Liver (tissue), 9 donors: Measurements from ENCODE around the gene OTOGL. TPM values are rescaled to one million over a fixed set of nuclear protein-coding genes. Genes with fewer than 3 reads are reported as not detected.

ENCODE experiments used
- DNase-seq: peaks from one replicate; pipeline ENCODE4 v3.0.0-alpha.2; 2017; ENCODE audit warnings: low spot score
- H3K27ac ChIP-seq, 2 donors: one replicate each; pipeline ENCODE4 v1.7.0; 2013; ENCODE audit warnings: inconsistent platforms in 2 of 2, low read length in 2 of 2, control low read depth in 1 of 2, low read depth in 1 of 2, mild to moderate bottlenecking in 1 of 2
- H3K27me3 ChIP-seq, 4 donors: one replicate each; pipeline versions ENCODE4 v1.6.1 to v1.7.0; 2013; ENCODE audit warnings: low read length in 3 of 4, inconsistent platforms in 1 of 4, mild to moderate bottlenecking in 1 of 4, moderate library complexity in 1 of 4; ENCODE audit not compliant: control insufficient read depth in 4 of 4, insufficient read depth in 4 of 4
- H3K36me3 ChIP-seq, 4 donors: one replicate each; pipeline versions ENCODE4 v1.6.1 to v1.7.0; 2013; ENCODE audit warnings: low read length in 3 of 4, mild to moderate bottlenecking in 3 of 4, low read depth in 1 of 4, moderate library complexity in 1 of 4; ENCODE audit not compliant: control insufficient read depth in 4 of 4, insufficient read depth in 3 of 4
- H3K4me1 ChIP-seq, 4 donors: one replicate each; pipeline versions ENCODE4 v1.6.1 to v1.7.0; 2013; ENCODE audit warnings: low read length in 3 of 4, mild to moderate bottlenecking in 3 of 4, moderate library complexity in 1 of 4; ENCODE audit not compliant: control insufficient read depth in 4 of 4, insufficient read depth in 4 of 4
- H3K4me3 ChIP-seq, 3 donors: one replicate each; pipeline versions ENCODE4 v1.6.1 to v1.7.0; 2013; ENCODE audit warnings: low read length in 3 of 3, control low read depth in 1 of 3, low read depth in 1 of 3, mild to moderate bottlenecking in 1 of 3
- H3K9ac ChIP-seq, 2 donors: one replicate each; pipeline ENCODE4 v1.7.0; 2013; ENCODE audit warnings: low read length in 2 of 2, mild to moderate bottlenecking in 2 of 2, moderate library complexity in 2 of 2, control low read depth in 1 of 2, low read depth in 1 of 2
- H3K9me3 ChIP-seq, 4 donors: one replicate each; pipeline versions ENCODE4 v1.6.1 to v1.7.0; 2013; ENCODE audit warnings: low read length in 3 of 4; ENCODE audit not compliant: control insufficient read depth in 4 of 4
- EGR1 ChIP-seq, 2 donors: IDR thresholded peaks; 2 replicates each; pipeline ENCODE4 v1.6.1; 2016 to 2018; ENCODE audit warnings: antibody characterized with exemption in 2 of 2, low read depth in 2 of 2
- FOXA2 ChIP-seq: IDR thresholded peaks from 2 replicates; pipeline ENCODE4 v1.6.1; 2016; ENCODE audit warnings: antibody characterized with exemption
- GABPA ChIP-seq, 2 donors: IDR thresholded peaks in 1 of 2; conservative IDR thresholded peaks in 1 of 2; 2 replicates each; pipeline ENCODE4 v1.6.1; 2016; ENCODE audit warnings: antibody characterized with exemption in 2 of 2, mild to moderate bottlenecking in 1 of 2, moderate library complexity in 1 of 2
- HNF4A ChIP-seq, 2 donors: conservative IDR thresholded peaks; 2 replicates each; pipeline ENCODE4 v1.6.1; 2016; ENCODE audit warnings: antibody characterized with exemption in 2 of 2, mild to moderate bottlenecking in 2 of 2
- HNF4G ChIP-seq: IDR thresholded peaks from 2 replicates; pipeline ENCODE4 v1.6.1; 2016; ENCODE audit warnings: antibody characterized with exemption
- JUND ChIP-seq, 2 donors: IDR thresholded peaks; 2 replicates each; pipeline ENCODE4 v1.6.1; 2016; ENCODE audit warnings: antibody characterized with exemption in 2 of 2
- MAX ChIP-seq: IDR thresholded peaks from 2 replicates; pipeline ENCODE4 v1.6.1; 2016; ENCODE audit warnings: antibody characterized with exemption
- NR2F2 ChIP-seq: IDR thresholded peaks from 2 replicates; pipeline ENCODE4 v1.6.1; 2016; ENCODE audit warnings: antibody characterized with exemption
- RAD21 ChIP-seq, 2 donors: IDR thresholded peaks; 2 replicates each; pipeline ENCODE4 v1.6.1; 2016; ENCODE audit warnings: antibody characterized with exemption in 2 of 2, mild to moderate bottlenecking in 2 of 2
- RXRA ChIP-seq, 2 donors: IDR thresholded peaks; 2 replicates each; pipeline ENCODE4 v1.6.1; 2017 to 2018; ENCODE audit warnings: antibody characterized with exemption in 2 of 2, mild to moderate bottlenecking in 1 of 2
- SP1 ChIP-seq: IDR thresholded peaks from 2 replicates; pipeline ENCODE4 v1.6.1; 2018; ENCODE audit warnings: antibody characterized with exemption, mild to moderate bottlenecking
- TAF1 ChIP-seq: conservative IDR thresholded peaks from 2 replicates; pipeline ENCODE4 v1.6.1; 2016; ENCODE audit warnings: antibody characterized with exemption, mild to moderate bottlenecking
- YY1 ChIP-seq: IDR thresholded peaks from 2 replicates; pipeline ENCODE4 v1.6.1; 2016; ENCODE audit warnings: antibody characterized with exemption, mild to moderate bottlenecking
- ZBTB33 ChIP-seq: IDR thresholded peaks from 2 replicates; pipeline ENCODE4 v1.6.1; 2016; ENCODE audit warnings: antibody characterized with exemption
- WGBS: extraction: QIAGEN DNeasy Blood & Tissue Kit; methylation state at CpG from one replicate; pipeline ENCODE4 v1.1.7; 2013; 5-methylcytosine and 5-hydroxymethylcytosine counted together
- polyA plus RNA-seq, 2 donors: library from polyadenylated mRNA; stranded (reverse) in 1 of 2; unstranded in 1 of 2; fragments of 200-250 nt in 1 of 2; fragments of >200 nt in 1 of 2; fragmentation: Nextera tagmentation in 1 of 2; extraction: Ambion mirVana in 1 of 2; gene quantifications; one replicate each; pipeline versions ENCODE4 v1.2.1 to v1.2.3, GENCODE V29; 2013 to 2015
- total RNA-seq, 2 donors: library from RNA; depleted of rRNA; stranded (reverse); fragments of >200 nt; gene quantifications; one replicate each; pipeline ENCODE4 v1.2.3, GENCODE V29; 2014
- TF ChIP-seq, protein P1 (sequence below): fragments of 150-350 bp; IDR thresholded peaks from 2 replicates; pipeline ENCODE4 v1.5.1; 2017; ENCODE audit warnings: improper control_type of control experiment, low read depth, low read length; ENCODE audit not compliant: missing input control
- donor health status: healthy.
- donor health status: healthy.
- donor health status: healthy.
- donor health status: healthy.
- donor health status: healthy.

Gene OTOGL
- total and polyA plus RNA-seq, 4 donors, result 0.01 to 0.09 (median 0.08) TPM; not detected in 1

- Histone ChIP-seq H3K4me1 (peaks cover 0 to 4% (median 0%) of the 10 kb centered on the region in 4 donors), H3K36me3 (no peaks in the 10 kb centered on the region), H3K4me3 (no peak overlapping the region), H3K27me3 (no peaks in the 10 kb centered on the region), H3K9ac (no peak overlapping the region), H3K27ac (no peak overlapping the region), H3K9me3 (no peaks in the 10 kb centered on the region)
- TF ChIP-seq YY1 (no peak), NR2F2 (no peak), FOXA2 (no peak), GABPA (IDR thresholded peaks at IDR 0.05 in 1 of 2, conservative IDR thresholded peaks at IDR 0.05 in 1 of 2) (no peak), HNF4A (conservative IDR thresholded peaks at IDR 0.05) (no peak), HNF4G (no peak), SP1 (no peak), EGR1 (IDR thresholded peaks at IDR 0.05; ENCODE audit: low read depth in 2 of 2) (no peak), TAF1 (no peak), JUND (IDR thresholded peaks at IDR 0.05) (no peak)
- TF ChIP-seq, protein P1, sequence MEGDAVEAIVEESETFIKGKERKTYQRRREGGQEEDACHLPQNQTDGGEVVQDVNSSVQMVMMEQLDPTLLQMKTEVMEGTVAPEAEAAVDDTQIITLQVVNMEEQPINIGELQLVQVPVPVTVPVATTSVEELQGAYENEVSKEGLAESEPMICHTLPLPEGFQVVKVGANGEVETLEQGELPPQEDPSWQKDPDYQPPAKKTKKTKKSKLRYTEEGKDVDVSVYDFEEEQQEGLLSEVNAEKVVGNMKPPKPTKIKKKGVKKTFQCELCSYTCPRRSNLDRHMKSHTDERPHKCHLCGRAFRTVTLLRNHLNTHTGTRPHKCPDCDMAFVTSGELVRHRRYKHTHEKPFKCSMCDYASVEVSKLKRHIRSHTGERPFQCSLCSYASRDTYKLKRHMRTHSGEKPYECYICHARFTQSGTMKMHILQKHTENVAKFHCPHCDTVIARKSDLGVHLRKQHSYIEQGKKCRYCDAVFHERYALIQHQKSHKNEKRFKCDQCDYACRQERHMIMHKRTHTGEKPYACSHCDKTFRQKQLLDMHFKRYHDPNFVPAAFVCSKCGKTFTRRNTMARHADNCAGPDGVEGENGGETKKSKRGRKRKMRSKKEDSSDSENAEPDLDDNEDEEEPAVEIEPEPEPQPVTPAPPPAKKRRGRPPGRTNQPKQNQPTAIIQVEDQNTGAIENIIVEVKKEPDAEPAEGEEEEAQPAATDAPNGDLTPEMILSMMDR, result no peak
- 83% methylated on average over 3 of the region's 3 CpGs for WGBS
- DNase-seq, result no peak
Observed at GRCh38 chr12:80272387-80272915, 173.1 kb downstream of the OTOGL start.

DNA sequence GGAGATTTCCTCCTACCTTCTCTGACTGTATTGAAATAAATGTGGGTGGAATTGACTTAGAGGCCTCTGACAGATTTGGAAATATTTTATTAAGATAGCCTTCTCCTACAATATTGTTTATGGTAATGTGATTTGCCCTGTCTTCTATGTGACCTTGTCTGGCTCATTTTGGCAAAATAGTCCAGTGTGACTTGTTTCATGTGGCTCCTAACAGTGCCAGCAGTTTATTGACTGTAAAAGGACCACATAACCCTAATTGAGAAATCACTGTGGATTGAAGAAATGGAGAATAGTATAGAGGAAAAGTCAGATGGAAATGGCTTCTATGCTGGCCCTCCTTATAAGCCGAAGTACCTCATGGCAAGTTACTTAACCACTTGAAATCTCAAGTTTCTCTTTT, 173.8 kb downstream of the OTOGL start:
- H3K9ac ChIP-seq, result no peak overlapping the region
- H3K27me3 ChIP-seq, result no peaks in the 10 kb centered on the region
- no peak overlapping the region for H3K4me3 ChIP-seq
- H3K4me1 ChIP-seq, result peaks cover 0 to 4% (median 0%) of the 10 kb centered on the region in 4 donors
- no peak for TF ChIP-seq GABPA (IDR thresholded peaks at IDR 0.05 in 1 of 2, conservative IDR thresholded peaks at IDR 0.05 in 1 of 2)
- no peak for TF ChIP-seq TAF1
- TF ChIP-seq MAX, result no peak
- TF ChIP-seq HNF4G, result no peak
- no peak for TF ChIP-seq NR2F2
- TF ChIP-seq RAD21 (IDR thresholded peaks at IDR 0.05), result no peak
- no peak for TF ChIP-seq YY1
- no peak for TF ChIP-seq EGR1 (IDR thresholded peaks at IDR 0.05; ENCODE audit: low read depth in 2 of 2)
- no peak overlapping the region for H3K27ac ChIP-seq
- H3K9me3 ChIP-seq, result no peaks in the 10 kb centered on the region
- DNase-seq, result no peak
- 93% methylated on average over 1 of the region's 1 CpG for WGBS
- H3K36me3 ChIP-seq, result no peaks in the 10 kb centered on the region

GRCh38 chr12:80277732-80278131, 178.4 kb downstream of the OTOGL start:
- Histone ChIP-seq H3K36me3 (no peaks in the 10 kb centered on the region), H3K4me3 (no peak overlapping the region), H3K27ac (no peak overlapping the region), H3K4me1 (peaks cover 0 to 4% (median 0%) of the 10 kb centered on the region in 4 donors), H3K9ac (no peak overlapping the region), H3K9me3 (peaks cover 0 to 7% (median 2%) of the 10 kb centered on the region in 4 donors), H3K27me3 (no peaks in the 10 kb centered on the region)
- 95% methylated on average over 4 of the region's 4 CpGs for WGBS
- TF ChIP-seq RXRA (IDR thresholded peaks at IDR 0.05) (no peak), RAD21 (IDR thresholded peaks at IDR 0.05) (no peak), JUND (IDR thresholded peaks at IDR 0.05) (no peak), ZBTB33 (no peak), HNF4A (conservative IDR thresholded peaks at IDR 0.05) (no peak), YY1 (no peak), NR2F2 (no peak)
- TF ChIP-seq, protein P1, result no peak
- DNase-seq, result no peak
